SK-N-SH treated with all-trans-retinoic acid at 6 μM for 48 hours (cell line): Measurements from ENCODE around the gene FANCE.

Experiments
- ARNTL ChIP-seq: fragments of 450-650 bp; formaldehyde crosslinking; IDR thresholded peaks from 2 replicates; pipeline ENCODE4 v1.5.0; 2020; ENCODE audit warnings: low read depth, mild to moderate bottlenecking, moderate library complexity, borderline replicate concordance
- BACH2 ChIP-seq: fragments of 250-450 bp; sonication (Bioruptor Pico); IDR thresholded peaks from 2 replicates; pipeline ENCODE4 v1.9.0; 2021; ENCODE audit warnings: mild to moderate bottlenecking, borderline replicate concordance
- SNAI2 ChIP-seq: fragments of 250-450 bp; sonication (Bioruptor Pico); IDR thresholded peaks from 2 replicates; pipeline ENCODE4 v1.5.0; 2020; ENCODE audit warnings: mild to moderate bottlenecking, moderate library complexity
- ZNF8 ChIP-seq: fragments of 450-650 bp; formaldehyde crosslinking; IDR thresholded peaks from 2 replicates; pipeline ENCODE4 v1.5.0; 2020; ENCODE audit warnings: mild to moderate bottlenecking, moderate library complexity

- TF ChIP-seq SNAI2 (no peak), ARNTL (no peak), BACH2 (CRISPR knock-in tag) (no peak), ZNF8 (CRISPR knock-in tag) (no peak)
These were observed 35.7 kb downstream of the FANCE start for GRCh38 chr6:35487658-35488516.
